ENCODE measurements around the gene SAMD10.

The SAMD10 gene

GRCh38 chr20:63955281-63955826 is 24.1 kb downstream of the SAMD10 start:
- no peak for DNase-seq

GRCh38 chr20:63953764-63954429 is 25.5 kb downstream of the SAMD10 start:
- no peak for DNase-seq

GRCh38 chr20:63952769-63953168 is 26.7 kb downstream of the SAMD10 start:
- no peak for DNase-seq

GRCh38 chr20:63952210-63952535 is 27.3 kb downstream of the SAMD10 start:
- DNase-seq: no peak

- no peak for DNase-seq
Measured at GRCh38 chr20:63951398-63952209, 27.8 kb downstream of the SAMD10 start.

- DNase-seq: no peak
Measured at GRCh38 chr20:63950701-63951397, 28.6 kb downstream of the SAMD10 start.

- no peak for DNase-seq
Measured at GRCh38 chr20:63947638-63948456, 31.6 kb downstream of the SAMD10 start.

GRCh38 chr20:63946986-63947637 is 32.3 kb downstream of the SAMD10 start:
- no peak for DNase-seq

GRCh38 chr20:63945921-63946920 is 33.2 kb downstream of the SAMD10 start:
- no peak for DNase-seq

GRCh38 chr20:63945031-63945658 is 34.3 kb downstream of the SAMD10 start:
- DNase-seq: no peak

GRCh38 chr20:63944078-63944941 is 35.1 kb downstream of the SAMD10 start:
- DNase-seq: no peak

GRCh38 chr20:63943808-63944077 is 35.7 kb downstream of the SAMD10 start:
- no peak for DNase-seq

GRCh38 chr20:63942969-63943807 is 36.3 kb downstream of the SAMD10 start:
- no peak for DNase-seq

- DNase-seq: no peak
Measured at GRCh38 chr20:63942250-63942951, 37.0 kb downstream of the SAMD10 start.

GRCh38 chr20:63941282-63942081 is 38.0 kb downstream of the SAMD10 start:
- DNase-seq: no peak

- no peak for DNase-seq
Measured at GRCh38 chr20:63940472-63941266, 38.8 kb downstream of the SAMD10 start.
